K562 (cell line): ENCODE results near the gene TRIM38. TPM values are rescaled to one million over a fixed set of nuclear protein-coding genes. Genes with fewer than 3 reads are reported as not detected.
A peak's percentile ranks its signal among the peaks of the same experiment; 100 is the strongest.

ENCODE experiments used
- ATF4 ChIP-seq: fragments of 450-650 bp; formaldehyde crosslinking; IDR thresholded peaks from 2 replicates; pipeline ENCODE4 v1.4.0; 2022; ENCODE audit warnings: mild to moderate bottlenecking, moderate library complexity
- CCNT2 ChIP-seq: IDR thresholded peaks from 2 replicates; pipeline ENCODE4 v1.6.1; 2011; ENCODE audit warnings: borderline replicate concordance, low read depth, mild to moderate bottlenecking, moderate library complexity, mixed read lengths, low read length; ENCODE audit not compliant: insufficient read length; ENCODE audit errors: extremely low read depth
- CHAMP1 ChIP-seq: fragments of 450-650 bp; IDR thresholded peaks from 2 replicates; pipeline ENCODE4 v1.6.1; 2016; ENCODE audit warnings: mild to moderate bottlenecking
- ELK1 ChIP-seq: sonication (generic); formaldehyde crosslinking; IDR thresholded peaks from 2 replicates; pipeline ENCODE4 v1.8.1; 2022; ENCODE audit warnings: missing genetic modification reagents
- FOXO4 ChIP-seq: fragments of 450-650 bp; formaldehyde crosslinking; IDR thresholded peaks from 2 replicates; pipeline ENCODE4 v1.4.0; 2020; ENCODE audit warnings: mild to moderate bottlenecking, moderate library complexity
- HEY1 ChIP-seq: fragments of 250-450 bp; sonication (Bioruptor Pico); IDR thresholded peaks from 2 replicates; pipeline ENCODE4 v1.5.0; 2020; ENCODE audit warnings: mild to moderate bottlenecking, moderate library complexity, borderline replicate concordance
- LEF1 ChIP-seq: fragments of 450-650 bp; IDR thresholded peaks from 2 replicates; pipeline ENCODE4 v1.6.1; 2016; ENCODE audit warnings: mild to moderate bottlenecking
- MTA1 ChIP-seq: fragments of 450-650 bp; IDR thresholded peaks from 2 replicates; pipeline ENCODE4 v1.6.1; 2017; ENCODE audit warnings: borderline replicate concordance
- MYBL2 ChIP-seq, 2 experiments: fragments of 450-650 bp in 1 of 2; sonication (generic) in 1 of 2; formaldehyde crosslinking in 1 of 2; IDR thresholded peaks; 2 replicates each; pipeline versions ENCODE4 v1.6.1 to v1.8.1; 2017 to 2022; ENCODE audit warnings: borderline replicate concordance in 1 of 2, inconsistent platforms in 1 of 2, low read depth in 1 of 2, mild to moderate bottlenecking in 1 of 2, missing genetic modification reagents in 1 of 2, moderate library complexity in 1 of 2
- NR2F6 ChIP-seq: fragments of 450-650 bp; formaldehyde crosslinking; IDR thresholded peaks from 2 replicates; pipeline ENCODE4 v1.4.0; 2020; ENCODE audit warnings: mild to moderate bottlenecking
- NR4A1 ChIP-seq, 2 experiments: fragments of 250-450 bp in 1 of 2; fragments of 450-650 bp in 1 of 2; sonication (Bioruptor Pico) in 1 of 2; IDR thresholded peaks; 2 replicates each; pipeline versions ENCODE4 v1.4.0 to v1.6.1; 2016 to 2020; ENCODE audit warnings: mild to moderate bottlenecking in 2 of 2, missing compliant biosample characterization in 1 of 2, missing genetic modification characterization in 1 of 2, moderate library complexity in 1 of 2
- PHTF2 ChIP-seq: fragments of 250-450 bp; sonication (Bioruptor Pico); IDR thresholded peaks from 2 replicates; pipeline ENCODE4 v1.5.0; 2021; ENCODE audit warnings: mild to moderate bottlenecking
- SAFB2 ChIP-seq: fragments of 200-400 bp; formaldehyde crosslinking; IDR thresholded peaks from 2 replicates; pipeline ENCODE4 v1.6.1; 2018; ENCODE audit warnings: borderline replicate concordance, low read length, low read depth, moderate library complexity; ENCODE audit not compliant: severe bottlenecking
- SIN3A ChIP-seq, 2 experiments: fragments of 150-350 bp in 1 of 2; IDR thresholded peaks; 2 replicates each; pipeline ENCODE4 v1.6.1; 2011 to 2016; ENCODE audit warnings: borderline replicate concordance in 2 of 2, low read depth in 2 of 2, low read length in 2 of 2, mild to moderate bottlenecking in 2 of 2, moderate library complexity in 2 of 2; ENCODE audit not compliant: control insufficient read depth in 1 of 2
- SNIP1 ChIP-seq: fragments of 450-650 bp; IDR thresholded peaks from 2 replicates; pipeline ENCODE4 v1.7.1; 2017; ENCODE audit warnings: low read depth, mild to moderate bottlenecking
- SOX6 ChIP-seq: fragments of 450-650 bp; IDR thresholded peaks from 2 replicates; pipeline ENCODE4 v1.6.1; 2014; ENCODE audit warnings: mild to moderate bottlenecking
- TBL1XR1 ChIP-seq, 2 experiments: IDR thresholded peaks; 2 replicates each; pipeline ENCODE4 v1.6.1; 2012; ENCODE audit warnings: improper control_type of control experiment in 2 of 2, low read length in 2 of 2, mild to moderate bottlenecking in 1 of 2
- USF1 ChIP-seq: sonication (generic); formaldehyde crosslinking; IDR thresholded peaks from 2 replicates; pipeline ENCODE4 v1.9.0; 2022; ENCODE audit warnings: mild to moderate bottlenecking, missing genetic modification reagents
- ZFPM2 ChIP-seq: fragments of 250-450 bp; sonication (Bioruptor Pico); IDR thresholded peaks from 2 replicates; pipeline ENCODE4 v1.5.1; 2022; ENCODE audit warnings: mild to moderate bottlenecking
- ZNF445 ChIP-seq: fragments of 250-450 bp; sonication (Bioruptor Pico); IDR thresholded peaks from 2 replicates; pipeline ENCODE4 v1.4.0; 2020; ENCODE audit warnings: low read depth, mild to moderate bottlenecking, moderate library complexity
- ZSCAN32 ChIP-seq: fragments of 450-650 bp; formaldehyde crosslinking; IDR thresholded peaks from 2 replicates; pipeline ENCODE4 v1.4.0; 2020; ENCODE audit warnings: mild to moderate bottlenecking, moderate library complexity
- polyA plus RNA-seq, 8 experiments: library from polyadenylated mRNA; depleted of rRNA in 4 of 8; stranded (reverse) in 5 of 8; unstranded in 3 of 8; fragments of >200 nt; fragmentation: Nextera tagmentation in 2 of 8; fragmentation: Illumina TruSeq in 1 of 8; extraction: Ambion mirVana in 2 of 8; extraction: Trizol in 1 of 8; gene quantifications; 2 replicates each; pipeline versions ENCODE4 v1.2.1 to v1.2.3, GENCODE V29; 2011 to 2014; ENCODE audit warnings: inconsistent platforms in 1 of 8, missing spikeins in 1 of 8
- total RNA-seq, 7 experiments: library from RNA; depleted of rRNA in 6 of 7; stranded (reverse); fragments of >200 nt in 6 of 7; fragmentation: Illumina TruSeq in 2 of 7; extraction: Trizol in 2 of 7; gene quantifications; 2 replicates each; pipeline versions ENCODE4 v1.2.1 to v1.2.3, GENCODE V29; 2011 to 2021; ENCODE audit warnings: low replicate concordance in 1 of 7

TRIM38 gene
- total and polyA plus RNA-seq, 9 of the 15 experiments (the other 6 are each of a cell fraction or from before 2014, with no cell fraction given): 1.7 to 6.7 (median 6.3) TPM

- TF ChIP-seq ZSCAN32: peak; percentile 66; the same call in 1 of the 2 replicates
- TF ChIP-seq NR2F6 (CRISPR knock-in tag): no peak
- TF ChIP-seq TBL1XR1 (IDR thresholded peaks at IDR 0.05; ENCODE audit: low read length in 2 of 2): peak in 1 of 2 experiments; percentile 64; a peak in 2 of 4 replicates
- TF ChIP-seq SOX6: no peak
- TF ChIP-seq MTA1: no peak
- TF ChIP-seq FOXO4 (CRISPR knock-in tag): peak; percentile 88
- TF ChIP-seq ZFPM2: peak; percentile 95
- TF ChIP-seq SNIP1: peak; percentile 48; the same call in 1 of the 2 replicates
- peak; percentile 59; the same call in 1 of the 2 replicates for TF ChIP-seq ATF4
- TF ChIP-seq NR4A1 (CRISPR knock-in tag; IDR thresholded peaks at IDR 0.05): no peak
- 0 out of 2 replicates have a peak, but pooled peaks have one; percentile 31 for TF ChIP-seq NR4A1 (tag; IDR thresholded peaks at IDR 0.05)
- TF ChIP-seq SAFB2: no peak
- peak; percentile 66; the same call in 1 of the 2 replicates for TF ChIP-seq PHTF2 (CRISPR knock-in tag)
- no peak for TF ChIP-seq CHAMP1
- TF ChIP-seq LEF1: no peak
- TF ChIP-seq ELK1 (CRISPR knock-in tag): no peak
- no peak for TF ChIP-seq MYBL2 (IDR thresholded peaks at IDR 0.05; ENCODE audit: low read depth)
- no peak for TF ChIP-seq MYBL2 (CRISPR knock-in tag; IDR thresholded peaks at IDR 0.05; ENCODE audit: borderline replicate concordance)
- TF ChIP-seq HEY1 (CRISPR knock-in tag): peak; percentile 93
- TF ChIP-seq SIN3A (IDR thresholded peaks at IDR 0.05; ENCODE audit: borderline replicate concordance in 2 of 2, control insufficient read depth in 1 of 2, low read depth in 2 of 2, low read length in 2 of 2): peak; percentile 68 to 71; a peak in 2 of 4 replicates
- TF ChIP-seq ZNF445 (CRISPR knock-in tag): peak; percentile 87
- TF ChIP-seq CCNT2: no peak
- TF ChIP-seq USF1 (CRISPR knock-in tag): no peak
These were observed 68.6 kb downstream of the TRIM38 start (continued) for GRCh38 chr6:26031151-26031594.
